ENCODE results near the gene PLXNB3. TPM values are rescaled to one million over a fixed set of nuclear protein-coding genes. Genes with fewer than 3 reads are reported as not detected.
"Not testable (repeated sequence)": the region's sequence is repeated elsewhere in the genome, so short reads cannot be mapped to it uniquely, and the experiment has no call there.

Gene PLXNB3
- total RNA-seq, 1 donor from 2014 or later: 0.98 TPM

- TF ChIP-seq, protein P1, sequence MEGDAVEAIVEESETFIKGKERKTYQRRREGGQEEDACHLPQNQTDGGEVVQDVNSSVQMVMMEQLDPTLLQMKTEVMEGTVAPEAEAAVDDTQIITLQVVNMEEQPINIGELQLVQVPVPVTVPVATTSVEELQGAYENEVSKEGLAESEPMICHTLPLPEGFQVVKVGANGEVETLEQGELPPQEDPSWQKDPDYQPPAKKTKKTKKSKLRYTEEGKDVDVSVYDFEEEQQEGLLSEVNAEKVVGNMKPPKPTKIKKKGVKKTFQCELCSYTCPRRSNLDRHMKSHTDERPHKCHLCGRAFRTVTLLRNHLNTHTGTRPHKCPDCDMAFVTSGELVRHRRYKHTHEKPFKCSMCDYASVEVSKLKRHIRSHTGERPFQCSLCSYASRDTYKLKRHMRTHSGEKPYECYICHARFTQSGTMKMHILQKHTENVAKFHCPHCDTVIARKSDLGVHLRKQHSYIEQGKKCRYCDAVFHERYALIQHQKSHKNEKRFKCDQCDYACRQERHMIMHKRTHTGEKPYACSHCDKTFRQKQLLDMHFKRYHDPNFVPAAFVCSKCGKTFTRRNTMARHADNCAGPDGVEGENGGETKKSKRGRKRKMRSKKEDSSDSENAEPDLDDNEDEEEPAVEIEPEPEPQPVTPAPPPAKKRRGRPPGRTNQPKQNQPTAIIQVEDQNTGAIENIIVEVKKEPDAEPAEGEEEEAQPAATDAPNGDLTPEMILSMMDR (IDR thresholded peaks at IDR 0.05; ENCODE audit: unreplicated experiment): no peak
- no peak for DNase-seq (ENCODE audit: low spot score, unreplicated experiment)
- Mint-ChIP-seq H3K36me3 (ENCODE audit: insufficient read depth) (no peaks in the 10 kb centered on the region), H3K9me3 (ENCODE audit: low read depth) (peaks cover 13% of the 10 kb centered on the region), H3K27me3 (peaks cover 10% of the 10 kb centered on the region), H3K27ac (no peak overlapping the region), H3K4me1 (ENCODE audit: low read depth) (peaks cover 1% of the 10 kb centered on the region), H3K4me3 (ENCODE audit: low read depth) (no peak overlapping the region)
Measured at GRCh38 chrX:153746359-153746758, 17.7 kb upstream of the PLXNB3 start.

- peaks cover 13% of the 10 kb centered on the region for H3K9me3 Mint-ChIP-seq (ENCODE audit: low read depth)
- not testable (repeated sequence) for DNase-seq (ENCODE audit: low spot score, unreplicated experiment); H3K4me1 Mint-ChIP-seq (ENCODE audit: low read depth); H3K36me3 Mint-ChIP-seq (ENCODE audit: insufficient read depth); H3K27ac Mint-ChIP-seq; H3K4me3 Mint-ChIP-seq (ENCODE audit: low read depth)
- H3K27me3 Mint-ChIP-seq: peaks cover 10% of the 10 kb centered on the region
Measured at GRCh38 chrX:153746991-153747390, 17.1 kb upstream of the PLXNB3 start.

DNA sequence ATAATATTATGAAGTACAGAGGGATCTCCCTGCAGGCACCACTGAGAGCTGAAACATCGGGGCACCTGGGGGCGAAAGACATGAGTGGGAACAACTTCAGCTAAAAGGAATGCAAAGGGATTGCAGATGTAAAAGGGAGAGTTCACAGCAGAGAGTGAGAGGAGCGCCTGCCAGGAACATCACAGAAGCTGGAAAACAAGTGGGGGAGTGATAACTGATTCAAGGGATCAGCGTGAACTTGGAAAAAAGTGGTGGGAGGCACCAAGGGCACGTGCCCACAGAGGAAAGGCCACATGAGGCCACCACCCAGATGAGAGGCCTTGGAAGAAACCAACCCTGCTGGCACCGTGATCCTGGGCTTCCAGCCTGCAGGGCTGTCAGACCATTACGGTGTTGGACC lies 15.0 kb upstream of the PLXNB3 start:
- H3K36me3 Mint-ChIP-seq (ENCODE audit: insufficient read depth); H3K4me3 Mint-ChIP-seq (ENCODE audit: low read depth); DNase-seq (ENCODE audit: low spot score, unreplicated experiment); H3K4me1 Mint-ChIP-seq (ENCODE audit: low read depth): not testable (repeated sequence)
- peaks cover 21% of the 10 kb centered on the region for H3K9me3 Mint-ChIP-seq (ENCODE audit: low read depth)
- peak overlapping the region; percentile 78 for H3K27ac Mint-ChIP-seq
- peaks cover 10% of the 10 kb centered on the region for H3K27me3 Mint-ChIP-seq

GRCh38 chrX:153750127-153750774 lies 13.8 kb upstream of the PLXNB3 start:
- peaks cover 2% of the 10 kb centered on the region for H3K36me3 Mint-ChIP-seq (ENCODE audit: insufficient read depth)

GRCh38 chrX:153755136-153755535 lies 8.9 kb upstream of the PLXNB3 start:
- H3K27me3 Mint-ChIP-seq: peaks cover under 1% of the 10 kb centered on the region
- no peak for DNase-seq (ENCODE audit: low spot score, unreplicated experiment)
- H3K36me3 Mint-ChIP-seq (ENCODE audit: insufficient read depth): peaks cover 2% of the 10 kb centered on the region
- TF ChIP-seq, protein P1 (IDR thresholded peaks at IDR 0.05; ENCODE audit: unreplicated experiment): no peak
- H3K4me3 Mint-ChIP-seq (ENCODE audit: low read depth): no peak overlapping the region
- H3K27ac Mint-ChIP-seq: no peak overlapping the region
- peaks cover 20% of the 10 kb centered on the region for H3K9me3 Mint-ChIP-seq (ENCODE audit: low read depth)
- H3K4me1 Mint-ChIP-seq (ENCODE audit: low read depth): peaks cover 2% of the 10 kb centered on the region

More at GRCh38 chrX:153750127-153750774, 13.8 kb upstream of the PLXNB3 start:
- Mint-ChIP-seq H3K4me3 (ENCODE audit: low read depth) (no peak overlapping the region), H3K4me1 (ENCODE audit: low read depth) (peaks cover 2% of the 10 kb centered on the region), H3K27ac (no peak overlapping the region), H3K9me3 (ENCODE audit: low read depth) (peaks cover 21% of the 10 kb centered on the region), H3K27me3 (peaks cover 9% of the 10 kb centered on the region)
- no peak for DNase-seq (ENCODE audit: low spot score, unreplicated experiment)
- TF ChIP-seq, protein P1 (IDR thresholded peaks at IDR 0.05; ENCODE audit: unreplicated experiment): no peak

- DNase-seq (ENCODE audit: low spot score, unreplicated experiment): no peak
- Mint-ChIP-seq H3K36me3 (ENCODE audit: insufficient read depth) (no peaks in the 10 kb centered on the region), H3K4me3 (ENCODE audit: low read depth) (no peak overlapping the region), H3K9me3 (ENCODE audit: low read depth) (peaks cover 4% of the 10 kb centered on the region), H3K27ac (no peak overlapping the region), H3K4me1 (ENCODE audit: low read depth) (peaks cover 2% of the 10 kb centered on the region), H3K27me3 (peaks cover 3% of the 10 kb centered on the region)
- TF ChIP-seq, protein P1 (IDR thresholded peaks at IDR 0.05; ENCODE audit: unreplicated experiment): no peak
Measured at GRCh38 chrX:153761863-153762262, 2.2 kb upstream of the PLXNB3 start.
